Stimulated activated effector memory CD8-positive, alpha-beta T cell treated with anti-CD3 and anti-CD28 coated beads, Interleukin-12 subunit alpha, Interleukin-12 subunit beta, amount 100 ng/mL, for 72 hours (primary cell): ENCODE measurements around the gene NFATC2.
A peak's percentile ranks its signal among the peaks of the same experiment; 100 is the strongest.
"Not testable (repeated sequence)": the region's sequence is repeated elsewhere in the genome, so short reads cannot be mapped to it uniquely, and the experiment has no call there.

Experiments
- ATAC-seq: fragments of 150-1000 bp; cut with Tn5 transposase; 2 replicates; pipeline ENCODE4 v1.10.0; 2021
- DNase-seq, 2 donors: peaks; one replicate each; pipeline ENCODE4 v3.0.0; 2021 to 2022; ENCODE audit warnings: low spot score in 2 of 2
- H3K27ac Mint-ChIP-seq: one replicate; pipeline ENCODE4 v1.8.0; 2022; ENCODE audit warnings: mild to moderate bottlenecking, mixed read lengths
- H3K36me3 Mint-ChIP-seq: one replicate; pipeline ENCODE4 v1.8.0; 2022; ENCODE audit warnings: mild to moderate bottlenecking, mixed read lengths
- H3K4me1 Mint-ChIP-seq: one replicate; pipeline ENCODE4 v1.8.0; 2022; ENCODE audit warnings: mixed read lengths
- H3K4me3 Mint-ChIP-seq: one replicate; pipeline ENCODE4 v1.8.0; 2022; ENCODE audit warnings: mild to moderate bottlenecking, mixed read lengths
- H3K9me3 Mint-ChIP-seq: one replicate; pipeline ENCODE4 v1.8.0; 2022; ENCODE audit warnings: mixed read lengths

NFATC2 gene

DNA sequence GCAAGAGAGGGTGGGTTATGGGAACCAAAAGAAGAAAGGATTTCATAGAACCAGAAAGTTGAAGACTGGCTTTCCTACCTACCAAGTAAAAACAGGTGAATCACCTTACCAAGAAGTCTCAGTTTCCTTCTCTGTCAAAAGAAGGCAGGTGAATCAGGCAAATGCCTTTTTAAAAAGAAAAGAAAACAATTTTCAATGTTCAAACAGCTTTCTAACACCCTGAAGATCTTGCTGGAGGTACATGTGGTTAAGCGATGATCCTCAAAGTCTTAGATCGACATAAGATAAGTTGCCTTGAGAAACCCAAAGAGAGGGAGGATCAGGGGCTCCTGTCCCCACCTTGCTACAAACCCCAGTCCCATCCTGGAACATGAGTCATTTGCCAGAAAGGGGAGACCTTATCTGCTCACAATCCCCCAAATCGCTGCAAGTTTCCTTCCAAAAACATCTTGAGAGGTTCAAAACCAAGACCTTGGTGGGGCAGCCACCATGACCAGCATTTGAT, 71.6 kb downstream of the NFATC2 start:
- ATAC-seq (peak; percentile 74), DNase-seq (no peak)
- Mint-ChIP-seq H3K36me3 (peaks cover 97% of the 10 kb centered on the region), H3K9me3 (no peaks in the 10 kb centered on the region), H3K4me3 (peak overlapping the region; percentile 7), H3K4me1 (peaks cover 41% of the 10 kb centered on the region), H3K27ac (peak overlapping the region; percentile 33)

DNA sequence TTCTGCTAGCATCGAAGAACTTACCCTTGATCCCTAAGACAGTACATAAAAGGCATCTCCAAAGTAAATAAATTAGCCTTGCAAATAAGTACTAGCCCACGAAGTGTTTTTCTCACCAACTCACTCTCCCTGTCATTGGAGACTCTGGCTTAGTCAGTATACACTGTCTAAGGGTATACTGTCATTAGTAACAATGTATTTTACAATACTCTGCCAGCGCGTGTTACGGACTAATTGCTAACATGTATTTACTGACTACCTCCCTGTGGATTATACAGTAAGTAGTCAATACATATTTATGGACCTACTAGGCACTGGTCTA, 72.1 kb downstream of the NFATC2 start:
- Mint-ChIP-seq H3K4me3 (no peak overlapping the region), H3K9me3 (no peaks in the 10 kb centered on the region), H3K27ac (peak overlapping the region; percentile 91), H3K4me1 (peaks cover 39% of the 10 kb centered on the region), H3K36me3 (peaks cover 100% of the 10 kb centered on the region)
- peak; percentile 50 for ATAC-seq
- no peak for DNase-seq

DNA sequence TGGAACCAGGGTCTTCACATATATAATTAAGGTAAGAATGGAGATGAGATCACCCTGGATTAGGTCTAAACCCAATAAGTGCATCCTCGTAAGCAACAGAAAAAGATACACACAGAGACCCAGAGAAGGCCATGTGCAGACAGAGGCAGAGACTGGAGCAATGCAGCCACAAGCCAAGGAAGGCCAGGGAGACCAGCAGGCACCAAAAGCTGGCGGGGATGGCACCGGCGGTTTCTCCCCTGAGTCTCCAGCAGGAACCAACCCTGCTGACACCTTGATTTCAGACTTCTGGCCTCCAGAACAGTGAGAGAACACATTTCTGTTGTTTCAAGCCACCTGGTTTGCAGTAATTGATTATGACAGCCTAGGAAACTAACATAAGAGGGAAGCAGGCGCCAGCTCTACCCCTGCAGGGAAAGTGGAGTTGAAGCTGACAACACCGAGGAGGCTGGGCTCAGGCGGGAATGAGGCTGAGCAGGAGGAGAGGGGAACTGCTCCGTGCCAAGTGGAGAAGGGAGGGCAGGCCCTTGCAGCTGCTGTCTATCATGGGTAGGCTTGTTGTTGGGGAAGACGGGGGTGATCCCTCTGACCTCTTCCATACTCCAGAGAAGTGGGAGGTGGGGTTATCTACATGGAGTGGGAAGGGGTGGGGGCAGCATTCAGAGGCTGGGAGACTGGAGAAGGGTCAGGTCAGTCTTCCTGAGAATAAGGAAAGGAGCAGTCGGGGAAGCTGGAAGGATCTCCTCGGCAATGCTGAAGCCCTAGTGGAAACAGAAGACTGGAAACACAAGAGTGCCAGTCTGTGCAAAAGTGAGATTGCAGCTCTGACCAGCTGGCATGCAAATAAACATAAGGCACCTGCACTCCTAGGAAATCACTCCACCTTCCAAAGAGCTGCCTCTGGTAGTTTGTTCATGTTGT, 72.7 kb downstream of the NFATC2 start:
- Mint-ChIP-seq H3K4me3 (no peak overlapping the region), H3K36me3 (peaks cover 100% of the 10 kb centered on the region), H3K9me3 (no peaks in the 10 kb centered on the region), H3K27ac (peak overlapping the region; percentile 91), H3K4me1 (peaks cover 42% of the 10 kb centered on the region)
- DNase-seq (no peak), ATAC-seq (no peak)

DNA sequence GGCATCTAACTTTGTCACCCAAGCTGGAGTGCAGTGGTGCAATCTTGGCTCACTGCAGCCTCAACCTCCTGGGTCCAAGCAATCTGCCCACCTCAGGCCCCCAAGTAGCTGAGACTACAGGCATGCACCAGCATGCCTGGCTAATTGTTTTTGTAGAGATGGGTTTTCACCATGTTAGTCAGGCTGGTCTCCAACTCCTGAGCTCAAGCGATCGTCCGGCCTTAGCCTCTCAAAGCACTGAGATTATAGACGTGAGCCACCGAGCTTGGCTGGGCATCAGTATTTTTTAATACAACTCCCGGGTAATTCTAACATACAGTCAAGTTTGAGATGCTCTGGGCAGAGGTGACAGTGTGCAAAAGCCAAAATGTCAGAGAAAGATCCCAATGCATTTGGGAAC, 73.5 kb downstream of the NFATC2 start:
- H3K27ac Mint-ChIP-seq: peak overlapping the region; percentile 91
- DNase-seq (no peak), ATAC-seq (no peak)
- peaks cover 99% of the 10 kb centered on the region for H3K36me3 Mint-ChIP-seq
- no peak overlapping the region for H3K4me3 Mint-ChIP-seq
- no peaks in the 10 kb centered on the region for H3K9me3 Mint-ChIP-seq
- H3K4me1 Mint-ChIP-seq: peaks cover 47% of the 10 kb centered on the region

DNA sequence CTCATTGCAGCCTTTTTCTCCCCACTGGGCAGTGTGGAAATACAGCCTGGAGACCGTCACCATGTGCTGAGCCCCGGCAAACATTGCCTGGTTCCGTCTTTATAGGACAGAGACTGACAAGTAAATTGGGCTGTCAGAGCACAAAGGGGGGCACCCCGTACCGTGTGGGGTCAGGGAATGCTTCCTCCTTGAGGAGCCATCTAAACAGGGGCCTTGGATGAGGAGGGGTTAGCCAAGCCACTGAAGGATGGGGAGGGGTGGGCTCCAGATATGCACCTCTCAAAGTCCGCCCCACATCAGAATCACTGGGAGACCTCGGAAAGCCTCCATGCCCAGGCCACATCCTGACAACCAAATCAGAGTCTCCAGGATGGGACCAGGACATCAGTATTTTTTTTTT, 73.9 kb downstream of the NFATC2 start:
- H3K27ac Mint-ChIP-seq: peak overlapping the region; percentile 23
- peaks cover 99% of the 10 kb centered on the region for H3K36me3 Mint-ChIP-seq
- DNase-seq: no peak
- H3K4me3 Mint-ChIP-seq: no peak overlapping the region
- no peak for ATAC-seq
- no peaks in the 10 kb centered on the region for H3K9me3 Mint-ChIP-seq
- peaks cover 51% of the 10 kb centered on the region for H3K4me1 Mint-ChIP-seq

DNA sequence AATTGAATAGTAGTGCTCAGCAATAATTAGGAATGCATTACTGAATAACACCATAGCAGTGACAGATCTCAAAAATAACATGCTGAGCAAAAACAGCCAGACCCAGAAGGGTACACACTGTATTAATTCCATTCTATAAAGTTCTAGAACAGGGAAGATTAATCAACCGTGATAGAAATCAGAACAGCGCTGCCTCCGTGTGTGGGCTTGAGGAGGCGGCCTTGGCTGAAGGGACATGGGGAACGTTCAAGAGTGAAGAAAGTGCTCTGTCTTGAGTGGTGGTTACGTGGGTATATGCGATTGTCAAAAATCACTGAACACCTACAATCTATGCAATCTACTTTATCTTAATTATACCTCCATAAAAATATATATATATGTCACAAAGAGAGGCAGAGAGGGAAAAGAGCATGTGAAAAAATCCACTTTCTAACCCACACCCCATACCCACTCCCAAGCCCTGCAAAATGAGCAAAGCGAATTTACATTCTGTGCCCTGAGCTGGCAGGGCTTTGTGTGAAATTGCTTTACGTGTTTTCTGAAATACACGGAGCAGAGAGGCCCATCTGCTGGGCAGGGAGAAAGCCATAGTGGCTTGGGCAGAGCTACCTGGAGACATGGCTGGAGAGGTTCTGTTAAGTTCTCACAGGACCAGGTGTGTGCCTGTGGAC, 74.4 kb downstream of the NFATC2 start:
- DNase-seq (no peak), ATAC-seq (no peak)
- H3K27ac Mint-ChIP-seq: peak overlapping the region; percentile 23
- no peak overlapping the region for H3K4me3 Mint-ChIP-seq
- H3K36me3 Mint-ChIP-seq: peaks cover 99% of the 10 kb centered on the region
- H3K4me1 Mint-ChIP-seq: peaks cover 56% of the 10 kb centered on the region
- no peaks in the 10 kb centered on the region for H3K9me3 Mint-ChIP-seq

DNA sequence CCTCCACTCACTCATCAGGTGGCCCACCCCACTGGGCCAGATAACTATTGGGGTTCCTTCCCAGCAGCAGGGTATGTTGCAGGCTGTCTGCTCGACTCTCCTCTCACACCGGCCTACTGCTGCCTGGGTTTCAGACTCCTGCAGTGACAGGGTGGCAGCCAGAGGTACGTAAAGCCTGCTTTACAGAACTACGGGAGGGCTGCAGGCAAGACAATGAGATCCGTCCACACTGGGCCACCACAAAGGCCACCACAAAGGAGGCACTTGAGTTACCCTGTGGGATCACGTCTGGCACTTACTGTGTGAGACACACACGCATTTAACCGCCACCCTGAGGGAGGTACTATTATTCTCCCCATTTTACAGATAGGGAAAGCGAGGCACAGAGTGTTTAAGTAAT, 78.5 kb downstream of the NFATC2 start:
- H3K4me1 Mint-ChIP-seq: peaks cover 33% of the 10 kb centered on the region
- DNase-seq: no peak
- H3K27ac Mint-ChIP-seq: peak overlapping the region; percentile 71
- H3K9me3 Mint-ChIP-seq: no peaks in the 10 kb centered on the region
- H3K4me3 Mint-ChIP-seq: no peak overlapping the region
- H3K36me3 Mint-ChIP-seq: peaks cover 99% of the 10 kb centered on the region
- peak; percentile 51 for ATAC-seq

DNA sequence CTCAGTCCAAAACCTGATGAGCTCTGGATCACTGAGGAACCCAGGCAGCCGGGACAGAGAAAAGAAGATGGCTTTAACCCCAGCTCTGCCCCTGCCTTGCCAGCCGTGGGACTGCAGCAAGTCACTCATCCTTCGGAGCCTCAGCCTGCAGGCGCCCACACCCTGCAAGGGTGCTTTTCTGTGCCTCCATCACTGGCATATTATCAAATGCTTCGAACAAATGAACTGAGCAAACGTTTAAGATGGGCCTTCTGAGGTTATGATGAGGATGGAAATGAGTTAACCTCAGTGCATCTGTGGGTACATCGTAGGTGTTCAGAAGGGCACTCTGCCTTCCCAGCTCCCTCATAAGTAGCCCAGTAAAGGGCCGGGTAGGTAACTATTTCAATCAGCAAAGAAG, 79.0 kb downstream of the NFATC2 start:
- Mint-ChIP-seq H3K27ac (peak overlapping the region; percentile 71), H3K4me1 (peaks cover 33% of the 10 kb centered on the region)

DNA sequence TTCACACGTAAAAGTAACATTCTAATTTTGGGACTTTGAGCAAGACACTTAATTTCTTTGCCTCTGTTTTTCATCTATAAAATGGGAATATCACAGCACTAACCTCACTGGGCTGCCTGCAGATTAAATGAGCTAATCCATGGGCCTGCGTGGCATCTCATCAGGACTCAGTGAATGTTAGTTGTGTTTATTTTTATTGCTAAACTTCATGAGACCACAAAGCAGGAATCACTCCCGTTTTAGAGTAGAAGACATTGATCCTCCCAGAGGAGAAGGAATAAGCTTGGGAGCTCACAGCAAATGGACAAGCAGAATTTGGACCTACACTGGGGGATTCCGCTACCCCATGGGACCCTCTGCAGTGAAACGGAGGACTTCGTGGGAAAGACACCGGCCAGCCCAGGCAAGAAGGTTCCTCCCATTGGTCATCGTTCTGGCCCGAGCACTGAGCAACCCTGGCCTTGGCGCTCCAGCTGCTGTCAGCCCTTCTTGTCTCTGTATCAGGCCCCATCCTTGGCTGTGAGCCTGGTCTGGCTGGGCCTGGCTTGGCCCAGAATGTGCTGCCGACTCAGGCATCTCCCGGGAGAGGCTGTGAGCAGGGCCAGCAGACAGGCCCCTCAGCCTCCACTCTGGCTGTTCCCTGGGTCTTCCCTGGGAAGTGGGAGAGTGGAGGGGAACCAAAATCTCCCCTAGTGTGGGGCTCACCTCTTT, 79.8 kb downstream of the NFATC2 start:
- Mint-ChIP-seq H3K27ac (no peak overlapping the region), H3K4me3 (no peak overlapping the region), H3K36me3 (peaks cover 99% of the 10 kb centered on the region), H3K9me3 (no peaks in the 10 kb centered on the region), H3K4me1 (peaks cover 30% of the 10 kb centered on the region)
- no peak for DNase-seq
- ATAC-seq: no peak

More for the DNA sequence above, 79.0 kb downstream of the NFATC2 start:
- H3K4me3 Mint-ChIP-seq: no peak overlapping the region
- DNase-seq (no peak), ATAC-seq (peak; percentile 80)
- H3K36me3 Mint-ChIP-seq: peaks cover 99% of the 10 kb centered on the region
- H3K9me3 Mint-ChIP-seq: no peaks in the 10 kb centered on the region

DNA sequence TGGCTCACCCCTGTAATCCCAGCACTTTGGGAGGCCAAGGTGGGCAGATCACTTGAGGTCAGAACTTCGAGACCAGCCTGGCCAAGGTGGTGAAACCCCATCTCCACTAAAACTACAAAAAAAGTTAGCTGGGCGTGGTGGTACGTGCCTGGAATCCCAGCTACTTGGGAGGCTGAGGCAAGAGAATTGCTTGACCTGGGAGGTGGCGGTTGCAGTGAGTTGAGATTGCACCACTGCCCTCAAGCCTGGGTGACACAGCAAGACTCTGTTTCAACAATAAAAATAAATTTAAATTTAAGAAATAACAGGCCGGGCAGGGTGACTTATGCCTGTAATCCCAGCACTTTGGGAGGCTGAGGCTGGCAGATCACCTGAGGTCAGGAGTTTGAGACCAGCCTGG, 80.7 kb downstream of the NFATC2 start:
- H3K27ac Mint-ChIP-seq, H3K9me3 Mint-ChIP-seq, ATAC-seq, DNase-seq, H3K4me3 Mint-ChIP-seq: not testable (repeated sequence)
- H3K4me1 Mint-ChIP-seq: peaks cover 37% of the 10 kb centered on the region
- H3K36me3 Mint-ChIP-seq: peaks cover 99% of the 10 kb centered on the region

DNA sequence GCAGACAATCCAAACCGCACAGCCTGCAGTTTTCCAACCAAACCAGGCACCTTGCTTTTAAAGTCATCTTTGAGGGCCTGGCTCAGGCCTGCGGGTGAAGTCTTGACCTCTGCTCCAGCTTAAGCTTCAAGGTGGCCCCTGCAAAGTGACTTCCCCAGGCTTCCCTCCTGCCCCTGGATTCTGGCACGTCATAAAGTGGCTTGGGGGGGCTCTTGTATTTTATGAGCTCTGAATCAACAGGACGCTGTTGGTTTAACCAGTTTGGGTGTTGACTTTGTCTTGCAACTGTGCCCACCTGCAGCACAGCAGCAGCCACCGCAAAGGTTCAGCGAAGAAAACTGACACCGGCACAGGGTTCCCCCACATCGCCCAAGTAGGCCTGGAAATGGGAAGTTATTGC, 81.2 kb downstream of the NFATC2 start:
- DNase-seq (no peak), ATAC-seq (no peak)
- peak overlapping the region; percentile 74 for H3K27ac Mint-ChIP-seq
- H3K4me1 Mint-ChIP-seq: peaks cover 40% of the 10 kb centered on the region
- peaks cover 97% of the 10 kb centered on the region for H3K36me3 Mint-ChIP-seq
- H3K9me3 Mint-ChIP-seq: no peaks in the 10 kb centered on the region
- H3K4me3 Mint-ChIP-seq: no peak overlapping the region

DNA sequence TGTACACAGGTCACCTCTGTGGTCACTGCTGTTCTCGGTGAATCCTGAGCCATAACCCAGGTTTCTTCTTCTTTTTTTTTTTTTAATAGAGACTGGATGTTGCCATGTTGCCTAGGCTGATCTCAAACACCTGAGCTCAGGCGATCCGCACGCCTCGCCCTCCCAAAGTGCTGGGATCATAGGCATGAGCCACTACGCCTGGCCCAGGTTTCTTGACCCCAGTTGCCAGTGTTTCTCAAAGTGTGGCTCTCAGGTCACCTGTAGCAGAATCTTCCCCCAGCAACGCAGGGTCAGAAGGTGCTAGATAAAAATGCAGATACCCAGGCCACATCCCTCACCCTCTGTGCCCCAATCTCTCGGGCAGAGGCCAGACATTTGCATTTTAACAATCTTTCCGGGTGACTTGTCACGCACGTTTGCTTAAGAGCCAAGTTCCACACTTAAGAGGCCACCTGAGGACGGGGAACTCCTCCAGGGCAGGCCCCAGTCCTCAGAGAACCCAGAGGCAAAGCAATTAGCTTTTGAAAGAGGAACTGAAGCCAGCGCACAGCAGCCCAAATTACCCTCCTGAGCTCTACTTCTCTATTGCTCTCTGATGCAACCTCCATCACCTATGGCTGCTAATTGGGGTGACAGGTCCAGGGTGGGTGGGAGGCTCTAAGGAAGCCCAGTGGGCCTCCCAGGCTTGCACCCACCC, 81.8 kb downstream of the NFATC2 start:
- Mint-ChIP-seq H3K4me3 (no peak overlapping the region), H3K27ac (peak overlapping the region; percentile 74), H3K9me3 (no peaks in the 10 kb centered on the region), H3K4me1 (peaks cover 40% of the 10 kb centered on the region), H3K36me3 (peaks cover 91% of the 10 kb centered on the region)
- no peak for DNase-seq
- ATAC-seq: no peak

DNA sequence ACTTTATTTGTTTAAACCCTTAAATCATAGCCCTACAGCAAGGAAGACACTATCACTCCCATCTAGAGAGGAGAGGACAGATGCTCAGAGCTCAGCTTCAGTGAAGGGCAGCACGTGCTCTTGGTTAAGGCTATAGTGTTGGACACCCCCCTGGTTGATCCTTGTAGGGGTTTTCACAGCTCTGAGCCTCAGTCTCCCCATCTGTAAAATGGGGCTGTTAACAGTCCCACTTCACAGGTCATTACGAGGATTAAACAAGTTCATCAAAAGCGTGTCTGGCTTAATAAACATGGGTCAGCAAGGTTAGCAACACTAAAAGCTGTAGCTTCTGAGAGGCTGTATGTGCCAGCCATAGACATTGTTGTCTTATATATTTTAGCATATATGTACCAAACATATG, 82.4 kb downstream of the NFATC2 start:
- Mint-ChIP-seq H3K9me3 (no peaks in the 10 kb centered on the region), H3K4me3 (no peak overlapping the region), H3K4me1 (peaks cover 35% of the 10 kb centered on the region), H3K36me3 (peaks cover 91% of the 10 kb centered on the region), H3K27ac (no peak overlapping the region)
- ATAC-seq: no peak
- DNase-seq: no peak

DNA sequence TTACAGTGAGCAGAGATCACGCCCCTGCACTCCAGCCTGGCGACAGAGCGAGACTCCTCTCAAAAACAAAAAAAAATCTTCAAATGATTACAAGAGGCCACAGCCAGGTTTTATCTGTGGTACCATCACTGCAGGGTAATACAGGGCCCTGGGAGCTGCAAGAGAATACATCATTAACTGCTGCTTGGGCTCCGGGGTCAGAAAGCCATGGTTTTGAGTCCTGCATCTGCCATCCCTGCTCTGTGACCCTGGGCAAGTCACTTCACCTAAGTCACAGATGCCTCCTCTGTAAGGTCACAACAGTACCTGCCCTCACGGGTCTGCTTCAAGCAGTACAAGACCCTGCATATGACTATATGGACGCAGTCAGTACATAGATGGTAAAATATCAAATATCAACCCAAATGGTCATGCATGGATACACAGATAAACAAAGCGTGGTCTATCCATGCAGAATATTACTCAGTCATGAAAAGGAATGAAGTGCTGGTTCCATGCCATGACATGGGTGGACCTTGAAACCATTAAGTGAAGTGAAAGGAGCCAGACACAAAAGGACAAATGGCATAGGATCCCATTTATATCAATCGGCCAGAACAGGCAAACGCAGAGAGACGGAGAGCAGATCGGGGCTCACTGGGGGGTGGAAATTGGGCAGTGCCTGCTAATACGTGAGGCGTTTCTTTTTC, 83.6 kb downstream of the NFATC2 start:
- Mint-ChIP-seq H3K36me3 (peaks cover 92% of the 10 kb centered on the region), H3K27ac (no peak overlapping the region), H3K4me3 (no peak overlapping the region), H3K4me1 (peaks cover 25% of the 10 kb centered on the region), H3K9me3 (no peaks in the 10 kb centered on the region)
- ATAC-seq (no peak), DNase-seq (no peak)
